ENCODE data around the gene PODN. TPM values are rescaled to one million over a fixed set of nuclear protein-coding genes. Genes with fewer than 3 reads are reported as not detected.

PODN gene
- total RNA-seq, 1 experiment from 2014 or later: not detected

DNA sequence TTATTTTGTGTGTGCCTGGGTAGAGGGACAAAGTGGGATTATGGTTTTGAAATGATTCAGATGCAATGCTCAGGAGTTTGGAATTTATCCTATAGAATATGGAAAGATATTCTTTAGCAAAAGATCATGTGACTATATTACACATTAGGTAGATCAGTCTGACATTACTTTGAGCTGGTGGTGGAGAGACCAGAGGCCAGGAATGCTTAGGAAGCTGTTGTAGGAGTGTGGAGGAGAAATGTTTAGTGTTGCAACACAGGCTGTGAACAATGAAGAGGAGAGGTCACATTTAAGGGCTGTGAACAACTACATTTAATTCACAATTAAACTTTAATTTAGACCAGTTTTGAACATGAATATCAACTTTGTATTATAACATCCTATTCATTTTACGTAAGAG lies 45.3 kb upstream of the PODN start:
- Histone ChIP-seq H3K27ac (ENCODE audit: low read depth, low read length, poor library complexity, severe bottlenecking) (no peak overlapping the region), H3K27me3 (replicated peaks; ENCODE audit: insufficient read depth, low read depth, low read length, poor library complexity) (no peaks in the 10 kb centered on the region), H3K9me3 (ENCODE audit: low read depth, low read length, poor library complexity, severe bottlenecking) (no peaks in the 10 kb centered on the region), H3K36me3 (ENCODE audit: insufficient read depth, low read length, poor library complexity, severe bottlenecking) (no peaks in the 10 kb centered on the region), H3K4me3 (ENCODE audit: low read depth, low read length, poor library complexity, severe bottlenecking) (no peak overlapping the region), H3K4me1 (ENCODE audit: insufficient read depth, low read length, poor library complexity, severe bottlenecking) (peaks cover 9% of the 10 kb centered on the region)
- POLR2A ChIA-PET (ENCODE audit: low non-redundant PET): no interaction called here
- CTCF ChIA-PET: interaction anchor here (0.6 kb wide), 1 partner anchor 16 kb away, joined by 4 read pairs; no protein-coding TSS in a partner anchor
- TF ChIP-seq, protein P1, sequence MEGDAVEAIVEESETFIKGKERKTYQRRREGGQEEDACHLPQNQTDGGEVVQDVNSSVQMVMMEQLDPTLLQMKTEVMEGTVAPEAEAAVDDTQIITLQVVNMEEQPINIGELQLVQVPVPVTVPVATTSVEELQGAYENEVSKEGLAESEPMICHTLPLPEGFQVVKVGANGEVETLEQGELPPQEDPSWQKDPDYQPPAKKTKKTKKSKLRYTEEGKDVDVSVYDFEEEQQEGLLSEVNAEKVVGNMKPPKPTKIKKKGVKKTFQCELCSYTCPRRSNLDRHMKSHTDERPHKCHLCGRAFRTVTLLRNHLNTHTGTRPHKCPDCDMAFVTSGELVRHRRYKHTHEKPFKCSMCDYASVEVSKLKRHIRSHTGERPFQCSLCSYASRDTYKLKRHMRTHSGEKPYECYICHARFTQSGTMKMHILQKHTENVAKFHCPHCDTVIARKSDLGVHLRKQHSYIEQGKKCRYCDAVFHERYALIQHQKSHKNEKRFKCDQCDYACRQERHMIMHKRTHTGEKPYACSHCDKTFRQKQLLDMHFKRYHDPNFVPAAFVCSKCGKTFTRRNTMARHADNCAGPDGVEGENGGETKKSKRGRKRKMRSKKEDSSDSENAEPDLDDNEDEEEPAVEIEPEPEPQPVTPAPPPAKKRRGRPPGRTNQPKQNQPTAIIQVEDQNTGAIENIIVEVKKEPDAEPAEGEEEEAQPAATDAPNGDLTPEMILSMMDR (conservative IDR thresholded peaks at IDR 0.05; ENCODE audit: low read depth, low read length): no peak
- no peak for TF ChIP-seq EZH2 (IDR thresholded peaks at IDR 0.05; ENCODE audit: borderline replicate concordance, low read depth, low read length, poor library complexity, severe bottlenecking)
- no TSS peak for BruUV-seq (replicated peaks)
- intact Hi-C loops (cut with micrococcal nuclease; ENCODE audit: unreplicated experiment): no loop called here
- DNase-seq (ENCODE audit: low spot score): no peak

GRCh38 chr1:53020588-53020987 lies 41.4 kb upstream of the PODN start:
- CTCF ChIA-PET: no interaction called here
- Histone ChIP-seq H3K27ac (ENCODE audit: low read depth, low read length, poor library complexity, severe bottlenecking) (no peak overlapping the region), H3K4me1 (ENCODE audit: insufficient read depth, low read length, poor library complexity, severe bottlenecking) (peaks cover 1% of the 10 kb centered on the region), H3K9me3 (ENCODE audit: low read depth, low read length, poor library complexity, severe bottlenecking) (no peaks in the 10 kb centered on the region), H3K27me3 (replicated peaks; ENCODE audit: insufficient read depth, low read depth, low read length, poor library complexity) (no peaks in the 10 kb centered on the region), H3K36me3 (ENCODE audit: insufficient read depth, low read length, poor library complexity, severe bottlenecking) (no peaks in the 10 kb centered on the region), H3K4me3 (ENCODE audit: low read depth, low read length, poor library complexity, severe bottlenecking) (no peak overlapping the region)
- no TSS peak for BruUV-seq (replicated peaks)
- intact Hi-C loops (cut with micrococcal nuclease; ENCODE audit: unreplicated experiment): no loop called here
- DNase-seq (ENCODE audit: low spot score): no peak
- TF ChIP-seq EZH2 (IDR thresholded peaks at IDR 0.05; ENCODE audit: borderline replicate concordance, low read depth, low read length, poor library complexity, severe bottlenecking): no peak
- TF ChIP-seq, protein P1 (conservative IDR thresholded peaks at IDR 0.05; ENCODE audit: low read depth, low read length): no peak
- POLR2A ChIA-PET (ENCODE audit: low non-redundant PET): no interaction called here

- no peak overlapping the region for H3K27ac ChIP-seq (ENCODE audit: low read depth, low read length, poor library complexity, severe bottlenecking)
- H3K36me3 ChIP-seq (ENCODE audit: insufficient read depth, low read length, poor library complexity, severe bottlenecking): no peaks in the 10 kb centered on the region
- POLR2A ChIA-PET (ENCODE audit: low non-redundant PET): no interaction called here
- H3K4me3 ChIP-seq (ENCODE audit: low read depth, low read length, poor library complexity, severe bottlenecking): no peak overlapping the region
- no peaks in the 10 kb centered on the region for H3K9me3 ChIP-seq (ENCODE audit: low read depth, low read length, poor library complexity, severe bottlenecking)
- no peak for TF ChIP-seq EZH2 (IDR thresholded peaks at IDR 0.05; ENCODE audit: borderline replicate concordance, low read depth, low read length, poor library complexity, severe bottlenecking)
- TF ChIP-seq, protein P1 (conservative IDR thresholded peaks at IDR 0.05; ENCODE audit: low read depth, low read length): no peak
- no peaks in the 10 kb centered on the region for H3K27me3 ChIP-seq (replicated peaks; ENCODE audit: insufficient read depth, low read depth, low read length, poor library complexity)
- CTCF ChIA-PET: no interaction called here
- DNase-seq (ENCODE audit: low spot score): no peak
- H3K4me1 ChIP-seq (ENCODE audit: insufficient read depth, low read length, poor library complexity, severe bottlenecking): no peaks in the 10 kb centered on the region
- BruUV-seq (replicated peaks): no TSS peak
- intact Hi-C loops (cut with micrococcal nuclease; ENCODE audit: unreplicated experiment): no loop called here
Observed at GRCh38 chr1:53022179-53022578, 39.8 kb upstream of the PODN start.

Measured in A673 (cell line).